H9 (cell line): Measurements from ENCODE around the gene PEPD. TPM values are rescaled to one million over a fixed set of nuclear protein-coding genes. Genes with fewer than 3 reads are reported as not detected.
A peak's percentile ranks its signal among the peaks of the same experiment; 100 is the strongest.

Source experiments
- DNase-seq: peaks from one replicate; pipeline ENCODE4 v3.0.0-alpha.2; 2017
- H2AFZ ChIP-seq: one replicate; pipeline ENCODE4 v1.6.1; 2013; ENCODE audit warnings: mild to moderate bottlenecking, low read length, control low read depth, moderate library complexity
- H2AK5ac ChIP-seq: 2 replicates; pipeline ENCODE4 v1.6.1; 2013; ENCODE audit warnings: low read length, control low read depth, mixed read lengths; ENCODE audit not compliant: insufficient read length
- H2BK120ac ChIP-seq: one replicate; pipeline ENCODE4 v1.6.1; 2013; ENCODE audit warnings: low read depth, mild to moderate bottlenecking, low read length, control low read depth, inconsistent platforms; ENCODE audit not compliant: poor library complexity, severe bottlenecking
- H2BK12ac ChIP-seq: 2 replicates; pipeline ENCODE4 v1.6.1; 2013; ENCODE audit warnings: low read length, control low read depth, mixed read lengths, low read depth; ENCODE audit not compliant: insufficient read length
- H2BK15ac ChIP-seq: 2 replicates; pipeline ENCODE4 v1.6.1; 2013; ENCODE audit warnings: low read depth, low read length, control low read depth
- H2BK20ac ChIP-seq: one replicate; pipeline ENCODE4 v1.6.1; 2013; ENCODE audit warnings: low read depth, mild to moderate bottlenecking, low read length, control low read depth, inconsistent platforms; ENCODE audit not compliant: poor library complexity, severe bottlenecking
- H2BK5ac ChIP-seq: 2 replicates; pipeline ENCODE4 v1.6.1; 2013; ENCODE audit warnings: low read length, control low read depth, mixed read lengths; ENCODE audit not compliant: insufficient read length
- H3K14ac ChIP-seq: 2 replicates; pipeline ENCODE4 v1.6.1; 2013; ENCODE audit warnings: low read length, control low read depth; ENCODE audit not compliant: insufficient read depth
- H3K18ac ChIP-seq: 2 replicates; pipeline ENCODE4 v1.6.1; 2013; ENCODE audit warnings: low read depth, mild to moderate bottlenecking, mixed read lengths, low read length, control low read depth; ENCODE audit not compliant: insufficient read length
- H3K23ac ChIP-seq: 2 replicates; pipeline ENCODE4 v1.6.1; 2013; ENCODE audit warnings: low read length, control low read depth, mixed read lengths, low read depth; ENCODE audit not compliant: insufficient read length
- H3K23me2 ChIP-seq: 2 replicates; pipeline ENCODE4 v1.6.1; 2013; ENCODE audit warnings: low read depth, mild to moderate bottlenecking, mixed read lengths, low read length, control low read depth; ENCODE audit not compliant: insufficient read length, poor library complexity, severe bottlenecking
- H3K27ac ChIP-seq: 2 replicates; pipeline ENCODE4 v1.5.1; 2013; ENCODE audit warnings: low read length, control low read depth, mixed read lengths, low read depth; ENCODE audit not compliant: insufficient read length
- H3K27me3 ChIP-seq: 2 replicates; pipeline ENCODE4 v1.6.1; 2013; ENCODE audit warnings: low read length, control low read depth, inconsistent platforms; ENCODE audit not compliant: insufficient read depth
- H3K4ac ChIP-seq: 2 replicates; pipeline ENCODE4 v1.6.1; 2013; ENCODE audit warnings: low read depth, mild to moderate bottlenecking, control low read depth, inconsistent platforms, low read length, moderate library complexity
- H3K4me1 ChIP-seq: 2 replicates; pipeline ENCODE4 v1.6.1; 2013; ENCODE audit warnings: low read length, control low read depth, inconsistent platforms; ENCODE audit not compliant: insufficient read depth
- H3K4me2 ChIP-seq: 2 replicates; pipeline ENCODE4 v1.6.1; 2013; ENCODE audit warnings: low read length, control low read depth, mixed read lengths; ENCODE audit not compliant: insufficient read length, insufficient read depth
- H3K56ac ChIP-seq: 2 replicates; pipeline ENCODE4 v1.6.1; 2013; ENCODE audit warnings: low read depth, mild to moderate bottlenecking, mixed read lengths, low read length, control low read depth; ENCODE audit not compliant: insufficient read length
- H3K79me1 ChIP-seq: 2 replicates; pipeline ENCODE4 v1.6.1; 2013; ENCODE audit warnings: low read depth, mild to moderate bottlenecking, moderate library complexity, low read length, control low read depth, inconsistent platforms; ENCODE audit not compliant: insufficient read depth, poor library complexity, severe bottlenecking
- H3K79me2 ChIP-seq: 2 replicates; pipeline ENCODE4 v1.6.1; 2013; ENCODE audit warnings: low read length, control low read depth, inconsistent platforms; ENCODE audit not compliant: insufficient read depth
- H3K9ac ChIP-seq: 2 replicates; pipeline ENCODE4 v1.6.1; 2013; ENCODE audit warnings: low read length, control low read depth, mixed read lengths; ENCODE audit not compliant: insufficient read length; ENCODE audit errors: extremely low read depth
- H3K9me3 ChIP-seq: one replicate; pipeline ENCODE4 v1.6.1; 2013; ENCODE audit warnings: low read depth, low read length, inconsistent platforms; ENCODE audit not compliant: control insufficient read depth
- H3T11ph ChIP-seq: one replicate; pipeline ENCODE4 v1.6.1; 2013; ENCODE audit warnings: mild to moderate bottlenecking, low read length, control low read depth, inconsistent platforms
- H4K20me1 ChIP-seq: one replicate; pipeline ENCODE4 v1.6.1; 2013; ENCODE audit not compliant: control insufficient read depth, insufficient read length, insufficient read depth
- H4K5ac ChIP-seq: 2 replicates; pipeline ENCODE4 v1.6.1; 2013; ENCODE audit warnings: low read depth, mild to moderate bottlenecking, mixed read lengths, low read length, control low read depth; ENCODE audit not compliant: insufficient read length
- H4K8ac ChIP-seq: replicated peaks from 2 replicates; pipeline ENCODE4 v1.6.1; 2013; ENCODE audit warnings: low read length, control low read depth, mixed read lengths, low read depth; ENCODE audit not compliant: insufficient read length
- H4K91ac ChIP-seq: 2 replicates; pipeline ENCODE4 v1.6.1; 2013; ENCODE audit warnings: low read depth, mild to moderate bottlenecking, moderate library complexity, mixed read lengths, low read length, control low read depth; ENCODE audit not compliant: insufficient read length
- H3K27ac Mint-ChIP-seq, 3 experiments: 2 replicates in 2 of 3; 3 replicates in 1 of 3; pipeline ENCODE4 v1.8.0; 2020 to 2021; ENCODE audit warnings: mixed read lengths in 3 of 3, mild to moderate bottlenecking in 1 of 3, moderate library complexity in 1 of 3
- H3K27me3 Mint-ChIP-seq: 2 replicates; pipeline ENCODE4 v1.8.0; 2021; ENCODE audit warnings: low read depth, mild to moderate bottlenecking, moderate library complexity, mixed read lengths
- H3K36me3 Mint-ChIP-seq, 3 experiments: 2 replicates in 2 of 3; 3 replicates in 1 of 3; pipeline ENCODE4 v1.8.0; 2020 to 2021; ENCODE audit warnings: low read depth in 3 of 3, mixed read lengths in 3 of 3; ENCODE audit not compliant: insufficient read depth in 1 of 3
- H3K4me1 Mint-ChIP-seq, 2 experiments: 2 replicates each; pipeline ENCODE4 v1.8.0; 2020; ENCODE audit warnings: mixed read lengths in 2 of 2
- H3K4me3 Mint-ChIP-seq, 2 experiments: 2 replicates in 1 of 2; 3 replicates in 1 of 2; pipeline ENCODE4 v1.8.0; 2020 to 2021; ENCODE audit warnings: mild to moderate bottlenecking in 2 of 2, mixed read lengths in 2 of 2, moderate library complexity in 1 of 2
- H3K9me3 Mint-ChIP-seq, 2 experiments: 2 replicates in 1 of 2; 3 replicates in 1 of 2; pipeline ENCODE4 v1.8.0; 2020; ENCODE audit warnings: mild to moderate bottlenecking in 2 of 2, mixed read lengths in 2 of 2, moderate library complexity in 1 of 2
- CTCF ChIP-seq: fragments of 200-600 bp; sonication (generic); conservative IDR thresholded peaks from 3 replicates; pipeline ENCODE4 v1.8.0; 2021; ENCODE audit warnings: antibody characterized with exemption, mild to moderate bottlenecking
- WGBS: extraction: QIAGEN DNeasy Blood & Tissue Kit; methylation state at CpG from one replicate; pipeline ENCODE4 v1.1.7; 2013; ENCODE audit warnings: missing lambda C conversion rate, low lambda C conversion rate, mixed read lengths; ENCODE audit not compliant: insufficient read length; ENCODE audit errors: extremely low coverage; 5-methylcytosine and 5-hydroxymethylcytosine counted together
- total RNA-seq: library from RNA; stranded (reverse); gene quantifications from 2 replicates; pipeline ENCODE4 v1.2.1, GENCODE V29; 2021

PEPD gene
- total RNA-seq, 1 experiment from 2014 or later = 52.8 TPM

GRCh38 chr19:33512580-33513137, 8.9 kb downstream of the PEPD start:
- Mint-ChIP-seq H3K36me3 (no peaks in the 10 kb centered on the region; a peak in 2 of 7 replicates), H3K4me1 (peaks cover 16 to 19% of the 10 kb centered on the region in 2 experiments), H3K4me3 (no peak overlapping the region), H3K27ac (no peak overlapping the region; a peak in 1 of 7 replicates), H3K27me3 (no peaks in the 10 kb centered on the region), H3K9me3 (no peaks in the 10 kb centered on the region; a peak in 1 of 5 replicates)
- no peaks in the 10 kb centered on the region for H3K27me3 ChIP-seq
- no peaks in the 10 kb centered on the region for H3K9me3 ChIP-seq
- no peak overlapping the region for H2BK5ac ChIP-seq
- no peaks in the 10 kb centered on the region for H3K23me2 ChIP-seq
- no peak overlapping the region for H3T11ph ChIP-seq
- no CpG with 5 or more reads among the region's 23 CpGs for WGBS
- H4K91ac ChIP-seq = no peak overlapping the region
- 0 out of 3 replicates have a peak, but pooled peaks have one; percentile 2 for TF ChIP-seq CTCF
- H2BK20ac ChIP-seq = no peak overlapping the region
- no peak overlapping the region for H4K8ac ChIP-seq
- H3K56ac ChIP-seq = no peak overlapping the region
- H3K9ac ChIP-seq = no peak overlapping the region
- H3K4me2 ChIP-seq = no peak overlapping the region
- H2BK15ac ChIP-seq = no peak overlapping the region
- H3K23ac ChIP-seq = no peak overlapping the region
- H3K4ac ChIP-seq = no peak overlapping the region
- no peaks in the 10 kb centered on the region for H4K20me1 ChIP-seq
- no peak overlapping the region for H3K18ac ChIP-seq
- no peaks in the 10 kb centered on the region; the same call in 1 of the 2 replicates for H3K4me1 ChIP-seq
- H3K79me1 ChIP-seq = peaks cover 10% of the 10 kb centered on the region
- no peak overlapping the region for H2BK120ac ChIP-seq
- no peak overlapping the region for H3K27ac ChIP-seq
- no peak overlapping the region for H2AK5ac ChIP-seq
- H4K5ac ChIP-seq = no peak overlapping the region
- no peak overlapping the region for H3K14ac ChIP-seq
- no peak overlapping the region for H2AFZ ChIP-seq
- no peak for DNase-seq
- H2BK12ac ChIP-seq = no peak overlapping the region
- peaks cover 2% of the 10 kb centered on the region; the same call in 1 of the 2 replicates for H3K79me2 ChIP-seq
